ENCODE data around the gene ATP6V0D1. TPM values are rescaled to one million over a fixed set of nuclear protein-coding genes. Genes with fewer than 3 reads are reported as not detected.

Gene ATP6V0D1
- total and polyA plus RNA-seq, 2 of the 4 experiments (the other 2 are of a cell fraction) = 112 to 124 TPM

DNA sequence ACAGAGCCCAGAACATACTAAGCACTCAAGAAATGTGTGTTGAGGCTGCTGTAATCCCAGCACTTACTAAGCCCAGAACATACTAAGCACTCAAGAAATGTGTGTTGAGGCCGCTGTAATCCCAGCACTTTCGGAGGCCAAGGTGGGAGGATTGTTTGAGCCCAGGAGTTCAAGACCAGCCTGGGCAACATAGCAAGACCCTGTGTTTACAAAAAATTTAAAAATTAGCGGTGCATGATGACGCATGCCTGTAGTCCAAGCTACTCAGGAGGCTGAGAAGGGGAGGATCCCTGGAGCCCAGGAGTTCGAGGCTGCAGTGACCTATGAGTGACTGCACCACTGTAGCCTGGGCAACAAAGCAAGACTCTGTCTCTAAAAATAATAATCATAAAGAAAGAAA is 57.9 kb downstream of the ATP6V0D1 start:
- Histone ChIP-seq H3K9ac (ENCODE audit: low read depth, low read length) (no peak overlapping the region), H2BK5ac (ENCODE audit: low read depth, low read length, poor library complexity, severe bottlenecking) (no peak overlapping the region), H4K20me1 (ENCODE audit: insufficient read depth, low read length) (no peaks in the 10 kb centered on the region), H4K5ac (ENCODE audit: low read depth, low read length) (no peak overlapping the region), H3K56ac (ENCODE audit: extremely low read depth, insufficient read depth, low read length) (no peak overlapping the region), H2BK15ac (ENCODE audit: low read depth, low read length) (no peak overlapping the region), H2BK120ac (ENCODE audit: low read depth, low read length) (no peak overlapping the region), H3K4me1 (ENCODE audit: control insufficient read depth, insufficient read depth, low read length) (no peaks in the 10 kb centered on the region), H3K14ac (replicated peaks; ENCODE audit: low read depth, low read length) (no peak overlapping the region), H3K36me3 (ENCODE audit: control insufficient read depth, insufficient read depth, low read length) (no peaks in the 10 kb centered on the region), H3K79me1 (ENCODE audit: low read depth in 1 of 2, low read length in 2 of 2) (no peaks in the 10 kb centered on the region), H2AFZ (replicated peaks; ENCODE audit: low read length, poor library complexity) (no peak overlapping the region), H3K18ac (ENCODE audit: low read depth, low read length) (no peak overlapping the region), H2BK20ac (ENCODE audit: low read depth, low read length) (no peak overlapping the region), H3K27ac (ENCODE audit: insufficient read depth, low read length) (no peak overlapping the region), H3K9me1 (ENCODE audit: insufficient read depth, low read length) (no peaks in the 10 kb centered on the region), H3K4me3 (ENCODE audit: insufficient read depth, low read depth, low read length) (no peak overlapping the region), H4K8ac (ENCODE audit: low read depth in 2 of 2, low read length in 2 of 2) (no peak overlapping the region), H3K9me3 (ENCODE audit: control insufficient read depth, insufficient read depth, low read length) (no peaks in the 10 kb centered on the region), H3K27me3 (ENCODE audit: control insufficient read depth, insufficient read depth, low read length) (peaks cover 31% of the 10 kb centered on the region), H2AK9ac (replicated peaks; ENCODE audit: low read depth, low read length, poor library complexity) (no peak overlapping the region), H2AK5ac (ENCODE audit: low read depth, low read length) (no peak overlapping the region), H3K23ac (ENCODE audit: low read depth, low read length) (no peak overlapping the region), H3K4me2 (ENCODE audit: low read depth, low read length) (no peak overlapping the region), H3K4ac (ENCODE audit: low read depth, low read length) (no peak overlapping the region), H4K91ac (ENCODE audit: insufficient read depth, low read depth, low read length) (no peak overlapping the region)
- BruUV-seq (replicated peaks) = no TSS peak
- ATAC-seq (ENCODE audit: low read depth) (no peak), DNase-seq (no peak)
- TF ChIP-seq, protein P1, sequence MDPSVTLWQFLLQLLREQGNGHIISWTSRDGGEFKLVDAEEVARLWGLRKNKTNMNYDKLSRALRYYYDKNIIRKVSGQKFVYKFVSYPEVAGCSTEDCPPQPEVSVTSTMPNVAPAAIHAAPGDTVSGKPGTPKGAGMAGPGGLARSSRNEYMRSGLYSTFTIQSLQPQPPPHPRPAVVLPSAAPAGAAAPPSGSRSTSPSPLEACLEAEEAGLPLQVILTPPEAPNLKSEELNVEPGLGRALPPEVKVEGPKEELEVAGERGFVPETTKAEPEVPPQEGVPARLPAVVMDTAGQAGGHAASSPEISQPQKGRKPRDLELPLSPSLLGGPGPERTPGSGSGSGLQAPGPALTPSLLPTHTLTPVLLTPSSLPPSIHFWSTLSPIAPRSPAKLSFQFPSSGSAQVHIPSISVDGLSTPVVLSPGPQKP (IDR thresholded peaks at IDR 0.05; ENCODE audit: borderline replicate concordance, low read depth, low read length) = no peak
- no peak for TF ChIP-seq MAZ (IDR thresholded peaks at IDR 0.05; ENCODE audit: borderline replicate concordance, low read depth, low read length)
- no peak for TF ChIP-seq RFX5 (IDR thresholded peaks at IDR 0.05; ENCODE audit: low read depth, low read length)
- TF ChIP-seq SMC3 (IDR thresholded peaks at IDR 0.05; ENCODE audit: low read depth, low read length) = no peak
- in situ Hi-C loops (cut with MboI; ENCODE audit: low sequenced_read_pairs) = no loop called here
- 80% methylated on average over 1 of the region's 5 CpGs; no CpG with 5 or more reads in 1 of the 2 experiments for WGBS, 2 experiments (ENCODE audit: extremely low coverage in 2 of 2, insufficient read length in 1 of 2)
- CTCF ChIA-PET = no interaction called here
- POLR2A ChIA-PET (ENCODE audit: unreplicated experiment) = interaction anchor here (0.5 kb wide), 1 partner anchor 26 kb away, joined by 4 read pairs; no protein-coding TSS in a partner anchor
- intact Hi-C loops (cut with micrococcal nuclease) = no loop called here
- dilution Hi-C loops (cut with HindIII; ENCODE audit: low sequenced_read_pairs, unreplicated experiment) = no loop called here
